Stimulated activated CD4-positive, alpha-beta T cell treated with anti-CD3 and anti-CD28 coated beads, Interleukin-1b, Interleukin-23, amount 100 ng/mL, for 4 hours (primary cell): ENCODE measurements around the gene METTL15.
"Not testable (repeated sequence)": the region's sequence is repeated elsewhere in the genome, so short reads cannot be mapped to it uniquely, and the experiment has no call there.

Experiments
- DNase-seq, 2 donors: peaks; one replicate each; pipeline ENCODE4 v3.0.0-alpha.2; 2020; ENCODE audit warnings: low read depth in 2 of 2

The METTL15 gene, protein sequence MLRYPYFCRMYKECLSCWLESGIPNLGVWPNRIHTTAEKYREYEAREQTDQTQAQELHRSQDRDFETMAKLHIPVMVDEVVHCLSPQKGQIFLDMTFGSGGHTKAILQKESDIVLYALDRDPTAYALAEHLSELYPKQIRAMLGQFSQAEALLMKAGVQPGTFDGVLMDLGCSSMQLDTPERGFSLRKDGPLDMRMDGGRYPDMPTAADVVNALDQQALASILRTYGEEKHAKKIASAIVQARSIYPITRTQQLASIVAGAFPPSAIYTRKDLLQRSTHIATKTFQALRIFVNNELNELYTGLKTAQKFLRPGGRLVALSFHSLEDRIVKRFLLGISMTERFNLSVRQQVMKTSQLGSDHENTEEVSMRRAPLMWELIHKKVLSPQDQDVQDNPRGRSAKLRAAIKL

GRCh38 chr11:28107750-28108618 lies at the start of gene METTL15, which contains the start of gene KIF18A:
Gene METTL15, plus strand, starts transcription at chr11:28108388. Its CDS starts 4,947 bp downstream, at chr11:28113335.
Gene KIF18A, minus strand, starts transcription at chr11:28108156. Its CDS starts 10,209 bp downstream, at chr11:28097947.
- DNase-seq, result peak; percentile 86 to 95

- DNase-seq, result no peak
These were observed 36.9 kb upstream of the METTL15 start for GRCh38 chr11:28071305-28071704.

DNA sequence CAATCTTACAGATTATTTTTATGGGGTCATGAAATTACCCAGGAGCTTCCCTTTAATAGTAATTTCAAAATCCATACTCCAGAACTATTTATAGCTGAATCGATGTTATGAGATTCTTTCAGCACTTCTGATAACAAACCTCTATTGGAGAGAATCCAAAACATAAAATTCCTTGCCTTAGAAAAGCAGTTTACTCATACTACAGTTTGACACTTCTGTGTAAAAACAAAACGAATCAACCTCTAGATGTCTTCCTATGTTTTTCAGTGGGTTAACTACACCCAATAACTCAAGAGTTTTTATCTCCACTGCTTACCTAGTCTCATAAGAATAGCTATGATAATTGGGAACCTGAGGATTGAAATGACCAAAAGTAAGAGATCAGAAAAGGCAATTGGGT lies 35.9 kb upstream of the METTL15 start:
- no peak for DNase-seq

DNA sequence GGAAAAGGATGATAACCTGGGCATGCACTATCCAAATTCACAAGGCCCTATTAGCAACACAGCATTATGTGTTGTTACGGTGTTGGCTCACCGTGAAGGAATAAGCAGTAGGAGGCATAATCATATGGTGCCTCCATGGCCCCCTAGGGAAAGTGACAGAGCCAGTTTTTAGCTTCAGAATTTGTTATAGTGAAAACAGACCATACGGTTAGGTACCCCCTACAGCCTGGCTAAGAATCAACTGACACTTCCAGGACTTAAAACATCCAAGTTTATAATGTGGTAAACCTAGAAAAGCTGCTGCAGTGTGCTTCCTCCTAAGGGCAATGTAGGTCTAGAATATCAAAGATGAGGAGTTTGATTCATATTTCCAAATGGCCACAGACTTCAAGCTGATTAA lies 30.7 kb upstream of the METTL15 start:
- DNase-seq, result no peak

- no peak for DNase-seq
These were observed 25.1 kb upstream of the METTL15 start for GRCh38 chr11:28083118-28083517.

DNA sequence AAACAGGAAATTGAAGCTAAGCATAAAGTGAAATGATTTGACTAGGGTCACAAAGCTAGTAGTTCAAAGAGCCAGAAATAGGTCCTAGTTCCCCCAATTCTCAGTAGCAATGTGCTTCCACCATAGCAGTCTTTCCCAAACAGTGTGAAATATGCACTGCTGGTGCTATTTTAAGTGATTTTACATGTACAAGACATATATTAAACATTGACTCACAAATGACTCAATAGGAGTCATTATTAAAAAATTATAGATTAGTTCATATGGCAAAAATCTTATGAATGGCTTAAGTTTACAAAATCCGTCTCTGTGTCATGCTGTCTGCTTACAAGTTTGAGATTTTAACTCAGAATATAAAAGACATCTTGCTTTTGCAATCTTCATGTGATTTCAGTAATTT lies 21.6 kb upstream of the METTL15 start:
- no peak for DNase-seq

GRCh38 chr11:28087192-28087591 lies 21.0 kb upstream of the METTL15 start:
- not testable (repeated sequence) for DNase-seq

DNA sequence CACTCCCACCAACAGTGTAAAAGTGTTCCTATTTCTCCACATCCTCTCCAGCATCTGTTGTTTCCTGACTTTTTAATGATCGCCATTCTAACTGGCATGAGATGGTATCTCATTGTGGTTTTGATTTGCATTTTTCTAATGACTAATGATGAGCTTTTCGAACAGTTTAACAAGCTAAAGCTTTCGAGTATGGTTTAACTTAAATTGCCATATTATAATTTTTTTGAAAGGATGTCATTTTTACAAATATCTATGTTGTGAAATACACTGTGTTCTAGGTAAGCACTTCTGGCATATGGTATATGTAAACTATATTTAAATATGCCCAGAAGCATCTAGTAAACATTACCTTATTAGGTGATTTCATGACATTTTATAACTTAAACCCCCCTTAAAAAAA lies 20.5 kb upstream of the METTL15 start:
- DNase-seq, result not testable (repeated sequence)

DNA sequence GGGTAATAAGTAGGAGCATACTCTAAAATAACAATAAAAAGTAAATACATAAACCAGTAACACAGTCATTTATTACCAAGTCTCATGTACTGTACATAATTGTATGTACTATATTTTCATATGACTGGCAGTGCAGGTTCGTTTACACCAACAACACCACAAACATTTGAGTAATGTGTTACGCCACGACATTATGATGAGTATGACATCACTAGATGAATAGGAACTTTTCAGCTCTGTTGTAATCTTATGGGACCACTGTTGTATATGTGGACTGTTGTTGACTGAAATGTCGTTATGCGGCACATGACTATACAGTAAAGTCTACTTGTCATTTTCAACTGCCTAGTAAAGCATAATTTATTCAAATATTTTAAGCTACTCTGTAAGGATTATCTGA lies 18.8 kb upstream of the METTL15 start:
- DNase-seq, result no peak

DNA sequence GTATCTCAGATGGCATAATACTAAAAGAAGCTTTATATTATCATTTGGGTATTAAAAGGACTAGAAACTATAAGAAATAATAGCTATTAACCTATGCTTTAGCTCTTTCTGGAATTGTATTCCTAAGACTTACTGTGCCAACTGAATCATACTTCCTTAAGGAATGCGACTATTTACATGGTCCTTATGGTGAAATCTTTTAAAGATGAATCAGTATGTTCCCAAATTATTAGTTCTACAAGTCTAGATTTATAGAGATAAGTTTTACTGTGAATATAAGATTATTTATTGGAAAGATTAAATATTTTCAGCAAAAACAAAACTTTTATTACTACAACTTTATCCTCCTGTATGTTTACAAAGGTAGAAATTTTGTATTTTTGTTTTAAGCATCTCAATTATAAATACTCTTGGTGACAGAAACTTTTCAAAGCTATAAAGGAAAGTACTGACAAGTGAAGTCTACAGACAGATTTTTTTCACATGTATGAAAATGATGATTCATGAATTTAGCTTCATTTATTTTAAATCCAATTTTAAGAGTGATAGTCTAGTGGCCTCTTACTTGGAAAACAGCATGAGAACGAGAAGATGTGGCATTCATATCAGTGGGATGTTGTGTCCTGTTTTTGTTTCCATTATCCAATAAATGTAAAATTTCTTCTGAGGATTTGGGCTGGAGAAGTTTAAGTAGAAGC lies 18.0 kb upstream of the METTL15 start:
- DNase-seq, result no peak

GRCh38 chr11:28092786-28093185 lies 15.4 kb upstream of the METTL15 start:
- DNase-seq, result no peak

DNA sequence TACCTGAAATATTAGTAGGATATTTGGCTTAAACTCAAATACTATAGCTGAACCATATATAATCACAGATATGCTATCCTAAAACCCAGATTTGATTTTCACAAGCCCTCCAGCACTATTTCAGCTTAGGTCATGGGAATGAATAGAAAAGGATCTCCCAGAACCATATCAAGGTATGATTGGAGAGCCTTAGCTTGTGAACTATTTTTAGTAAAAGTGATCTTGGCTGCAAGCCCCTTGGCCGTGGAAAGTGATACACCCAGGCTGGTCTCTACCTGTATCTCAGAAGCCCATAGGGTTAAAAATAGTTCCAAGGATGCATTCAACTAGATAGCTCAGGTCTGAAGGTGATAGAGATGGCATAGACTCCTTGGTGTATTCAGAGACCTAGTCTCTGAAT lies 9.9 kb upstream of the METTL15 start:
- DNase-seq, result no peak

- no peak for DNase-seq
These were observed 8.5 kb upstream of the METTL15 start for GRCh38 chr11:28099715-28100114.

- DNase-seq, result no peak
These were observed 7.5 kb upstream of the METTL15 start for GRCh38 chr11:28100665-28101064.

DNA sequence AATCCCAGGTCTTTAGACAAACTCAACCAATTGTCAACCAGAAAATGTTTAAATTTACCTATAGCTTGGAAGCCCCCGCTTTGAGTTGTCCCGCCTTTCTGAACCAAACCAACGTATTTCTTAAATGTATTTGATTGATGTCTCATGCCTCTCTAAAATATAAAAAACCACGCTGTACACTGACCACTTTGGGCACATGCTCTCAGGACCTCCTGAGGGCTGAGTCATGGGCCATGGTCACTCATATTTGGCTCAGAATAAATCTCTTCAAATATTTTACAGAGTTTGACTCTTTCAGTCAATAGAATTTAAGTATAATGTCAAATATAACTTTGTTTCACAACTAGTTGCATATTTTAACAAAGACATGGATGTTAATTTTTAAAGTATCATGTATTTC lies 5.9 kb upstream of the METTL15 start:
- not testable (repeated sequence) for DNase-seq

GRCh38 chr11:28104425-28104824 lies 3.8 kb upstream of the METTL15 start:
- DNase-seq, result no peak

DNA sequence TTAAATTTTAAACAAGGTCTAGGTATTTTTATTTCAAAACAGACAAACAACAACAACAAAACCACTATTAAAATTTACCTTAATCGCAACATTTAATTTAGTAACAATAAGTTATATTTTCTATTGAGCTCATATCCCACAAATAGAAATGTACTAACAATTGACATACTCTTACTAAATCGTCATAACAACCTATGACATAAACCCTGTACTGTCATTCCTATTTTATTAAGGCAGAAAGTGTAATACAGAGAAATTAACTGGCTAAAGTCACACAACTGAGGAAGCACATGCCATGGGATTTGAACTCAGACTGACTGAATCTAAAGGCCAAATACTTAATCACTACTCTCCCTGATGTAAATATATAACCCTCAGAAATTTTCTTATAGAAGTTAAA lies 3.2 kb upstream of the METTL15 start:
- DNase-seq, result no peak

DNA sequence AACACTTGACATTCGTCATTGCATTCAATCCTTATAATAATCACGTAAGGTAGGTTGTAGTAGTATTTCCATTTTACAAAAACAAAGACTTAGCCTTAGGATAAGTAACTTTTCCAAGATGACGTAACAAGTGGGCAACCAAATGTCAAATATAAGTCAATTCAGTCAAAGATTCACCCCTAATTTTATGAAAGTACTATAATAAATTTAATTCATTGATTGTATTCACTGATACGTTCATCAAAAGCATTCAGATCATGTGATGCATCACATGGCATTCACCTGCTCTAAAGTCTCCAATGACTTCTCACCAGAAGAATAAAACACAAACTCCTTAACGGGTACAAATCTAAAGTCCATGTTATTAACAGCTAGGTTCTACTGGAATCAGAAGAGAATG lies 2.3 kb upstream of the METTL15 start:
- DNase-seq, result no peak

GRCh38 chr11:28106353-28107043 lies 1.7 kb upstream of the METTL15 start:
- DNase-seq, result no peak

- peak in 1 of 2 donors; percentile 1 for DNase-seq
These were observed 918 bp upstream of the METTL15 start for GRCh38 chr11:28107191-28107749.

GRCh38 chr11:28108958-28109357 lies 770 bp downstream of the METTL15 start:
- no peak for DNase-seq
